Nephron (organoid): Measurements from ENCODE around the gene CDH23.

Source experiments
- H3K27ac Mint-ChIP-seq, 3 experiments: 2 replicates each; pipeline ENCODE4 v1.8.0; 2020; ENCODE audit warnings: mixed read lengths in 3 of 3, mild to moderate bottlenecking in 2 of 3, moderate library complexity in 1 of 3
- H3K27me3 Mint-ChIP-seq: 2 replicates; pipeline ENCODE4 v1.8.0; 2021; ENCODE audit warnings: low read depth, mild to moderate bottlenecking, moderate library complexity, mixed read lengths
- H3K36me3 Mint-ChIP-seq: 2 replicates; pipeline ENCODE4 v1.8.0; 2020; ENCODE audit warnings: low read depth, mixed read lengths
- H3K4me1 Mint-ChIP-seq: 2 replicates; pipeline ENCODE4 v1.8.0; 2020; ENCODE audit warnings: mixed read lengths
- H3K4me3 Mint-ChIP-seq, 3 experiments: 2 replicates each; pipeline ENCODE4 v1.8.0; 2020; ENCODE audit warnings: mild to moderate bottlenecking in 3 of 3, mixed read lengths in 3 of 3, moderate library complexity in 2 of 3
- H3K9me3 Mint-ChIP-seq: 2 replicates; pipeline ENCODE4 v1.8.0; 2020; ENCODE audit warnings: mixed read lengths
- CTCF ChIP-seq, 3 experiments: fragments of 200-600 bp; sonication (generic); IDR thresholded peaks; one replicate each; pipeline ENCODE4 v1.5.0; 2021; ENCODE audit warnings: antibody characterized with exemption in 3 of 3; ENCODE audit not compliant: unreplicated experiment in 3 of 3

The CDH23 gene

GRCh38 chr10:71767420-71768035 lies 370.8 kb downstream of the CDH23 start:
- Mint-ChIP-seq H3K27me3 (peaks cover 14% of the 10 kb centered on the region), H3K27ac (peak overlapping the region; percentile 85 to 94 (median 86)), H3K9me3 (no peaks in the 10 kb centered on the region), H3K36me3 (no peaks in the 10 kb centered on the region), H3K4me1 (peaks cover 46% of the 10 kb centered on the region), H3K4me3 (peak overlapping the region; percentile 3 to 70 (median 61))
- no peak for TF ChIP-seq CTCF (IDR thresholded peaks at IDR 0.05; ENCODE audit: unreplicated experiment in 3 of 3)

GRCh38 chr10:71769279-71769823 lies 372.6 kb downstream of the CDH23 start:
- no peak overlapping the region for H3K4me3 Mint-ChIP-seq
- no peaks in the 10 kb centered on the region for H3K36me3 Mint-ChIP-seq
- peaks cover 19% of the 10 kb centered on the region for H3K27me3 Mint-ChIP-seq
- TF ChIP-seq CTCF (IDR thresholded peaks at IDR 0.05; ENCODE audit: unreplicated experiment in 3 of 3): no peak
- H3K9me3 Mint-ChIP-seq: no peaks in the 10 kb centered on the region
- H3K27ac Mint-ChIP-seq: no peak overlapping the region
- peaks cover 48% of the 10 kb centered on the region for H3K4me1 Mint-ChIP-seq

- Mint-ChIP-seq H3K4me3 (no peak overlapping the region), H3K9me3 (no peaks in the 10 kb centered on the region), H3K27me3 (peaks cover 20% of the 10 kb centered on the region), H3K27ac (no peak overlapping the region), H3K4me1 (peaks cover 51% of the 10 kb centered on the region), H3K36me3 (no peaks in the 10 kb centered on the region)
- TF ChIP-seq CTCF (IDR thresholded peaks at IDR 0.05; ENCODE audit: unreplicated experiment in 3 of 3): no peak
These were observed 373.5 kb downstream of the CDH23 start for GRCh38 chr10:71770255-71770654.

- TF ChIP-seq CTCF (IDR thresholded peaks at IDR 0.05; ENCODE audit: unreplicated experiment in 3 of 3): no peak
- H3K27ac Mint-ChIP-seq: no peak overlapping the region
- no peaks in the 10 kb centered on the region for H3K9me3 Mint-ChIP-seq
- peaks cover 51% of the 10 kb centered on the region for H3K4me1 Mint-ChIP-seq
- H3K36me3 Mint-ChIP-seq: no peaks in the 10 kb centered on the region
- no peak overlapping the region for H3K4me3 Mint-ChIP-seq
- H3K27me3 Mint-ChIP-seq: peaks cover 17% of the 10 kb centered on the region
These were observed 374.1 kb downstream of the CDH23 start for GRCh38 chr10:71770789-71771188.

- Mint-ChIP-seq H3K4me3 (no peak overlapping the region), H3K4me1 (peaks cover 52% of the 10 kb centered on the region), H3K36me3 (no peaks in the 10 kb centered on the region), H3K9me3 (no peaks in the 10 kb centered on the region), H3K27me3 (peaks cover 20% of the 10 kb centered on the region), H3K27ac (no peak overlapping the region)
- no peak for TF ChIP-seq CTCF (IDR thresholded peaks at IDR 0.05; ENCODE audit: unreplicated experiment in 3 of 3)
These were observed 374.5 kb downstream of the CDH23 start for GRCh38 chr10:71771204-71771603.
